22Rv1 (cell line): ENCODE data around the gene MYRFL.
A peak's percentile ranks its signal among the peaks of the same experiment; 100 is the strongest.

Source experiments
- H3K27ac ChIP-seq: fragments of 450-650 bp; 2 replicates; pipeline ENCODE4 v1.5.1; 2017
- ZFX ChIP-seq: fragments of 450-650 bp; IDR thresholded peaks from 2 replicates; pipeline ENCODE4 v1.6.1; 2017; ENCODE audit warnings: antibody characterized with exemption, borderline replicate concordance
- TF ChIP-seq, protein P1 (sequence below): fragments of 450-650 bp; IDR thresholded peaks from 2 replicates; pipeline ENCODE4 v1.5.1; 2017; ENCODE audit warnings: mild to moderate bottlenecking

The MYRFL gene

DNA sequence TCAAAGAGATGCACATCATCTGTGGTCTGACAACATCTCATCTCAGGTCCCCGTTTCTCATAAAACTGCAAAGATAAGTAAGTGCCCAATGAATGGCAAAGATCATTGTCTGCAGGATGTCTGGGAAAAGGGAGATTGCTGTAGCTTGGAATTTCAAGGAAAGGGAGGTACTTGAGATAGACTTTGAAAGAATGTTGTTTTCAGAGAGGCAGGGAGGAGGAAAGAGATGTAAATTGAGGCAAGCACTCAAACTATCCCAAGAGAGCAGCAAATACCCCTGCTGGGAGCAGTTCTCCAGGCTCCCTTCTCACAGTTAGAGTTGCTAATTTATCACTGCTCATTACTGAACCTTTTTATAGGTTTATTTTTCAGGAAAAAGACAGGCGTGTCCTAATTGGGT lies 107.1 kb downstream of the MYRFL start:
- H3K27ac ChIP-seq: peak overlapping the region; percentile 41; the same call in 1 of the 2 replicates
- TF ChIP-seq, protein P1, sequence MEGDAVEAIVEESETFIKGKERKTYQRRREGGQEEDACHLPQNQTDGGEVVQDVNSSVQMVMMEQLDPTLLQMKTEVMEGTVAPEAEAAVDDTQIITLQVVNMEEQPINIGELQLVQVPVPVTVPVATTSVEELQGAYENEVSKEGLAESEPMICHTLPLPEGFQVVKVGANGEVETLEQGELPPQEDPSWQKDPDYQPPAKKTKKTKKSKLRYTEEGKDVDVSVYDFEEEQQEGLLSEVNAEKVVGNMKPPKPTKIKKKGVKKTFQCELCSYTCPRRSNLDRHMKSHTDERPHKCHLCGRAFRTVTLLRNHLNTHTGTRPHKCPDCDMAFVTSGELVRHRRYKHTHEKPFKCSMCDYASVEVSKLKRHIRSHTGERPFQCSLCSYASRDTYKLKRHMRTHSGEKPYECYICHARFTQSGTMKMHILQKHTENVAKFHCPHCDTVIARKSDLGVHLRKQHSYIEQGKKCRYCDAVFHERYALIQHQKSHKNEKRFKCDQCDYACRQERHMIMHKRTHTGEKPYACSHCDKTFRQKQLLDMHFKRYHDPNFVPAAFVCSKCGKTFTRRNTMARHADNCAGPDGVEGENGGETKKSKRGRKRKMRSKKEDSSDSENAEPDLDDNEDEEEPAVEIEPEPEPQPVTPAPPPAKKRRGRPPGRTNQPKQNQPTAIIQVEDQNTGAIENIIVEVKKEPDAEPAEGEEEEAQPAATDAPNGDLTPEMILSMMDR: no peak
- no peak for TF ChIP-seq ZFX

DNA sequence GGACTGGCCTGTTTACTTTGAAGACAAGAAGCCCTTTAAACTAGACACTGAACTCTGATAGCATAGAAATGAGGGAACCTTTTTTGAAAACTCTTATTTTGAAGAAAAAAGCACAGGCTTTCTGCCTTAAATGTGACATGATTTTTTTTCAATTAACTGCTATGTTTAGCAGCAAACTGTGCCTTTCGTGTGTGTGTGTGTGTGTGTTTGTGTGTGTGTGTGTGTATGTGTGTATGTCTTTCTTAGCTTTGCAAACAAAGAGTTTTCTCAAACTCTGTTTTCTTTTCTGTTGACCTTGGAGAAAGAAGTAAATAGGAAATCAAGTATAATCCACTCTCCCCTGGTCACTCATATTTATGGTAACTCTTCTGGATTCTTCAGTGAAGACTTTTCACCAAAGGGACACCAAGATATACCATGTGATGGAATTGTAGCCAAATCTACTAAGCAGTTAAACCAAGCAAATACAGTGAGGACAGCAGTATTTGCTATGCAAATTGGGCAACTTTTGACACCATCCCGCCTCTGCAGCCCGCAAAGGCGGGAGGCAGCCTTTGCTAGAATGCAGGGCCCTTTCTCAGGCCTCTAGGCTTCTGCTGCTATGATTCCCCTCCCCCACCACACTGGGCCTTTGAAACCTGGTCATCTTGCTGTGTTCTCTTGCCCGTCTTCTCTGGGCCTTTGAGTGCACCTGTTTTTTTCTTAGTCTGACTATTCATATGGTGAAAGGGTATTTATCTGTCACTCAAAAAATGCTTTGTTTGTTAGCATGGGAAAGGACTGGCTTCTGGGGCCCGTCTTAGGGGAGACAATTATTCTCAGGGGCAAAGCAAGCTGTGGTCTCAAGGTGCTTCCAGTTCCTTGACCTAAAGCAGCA lies 107.9 kb downstream of the MYRFL start:
- H3K27ac ChIP-seq: peak overlapping the region; percentile 41
- no peak for TF ChIP-seq ZFX
- TF ChIP-seq, protein P1: no peak

DNA sequence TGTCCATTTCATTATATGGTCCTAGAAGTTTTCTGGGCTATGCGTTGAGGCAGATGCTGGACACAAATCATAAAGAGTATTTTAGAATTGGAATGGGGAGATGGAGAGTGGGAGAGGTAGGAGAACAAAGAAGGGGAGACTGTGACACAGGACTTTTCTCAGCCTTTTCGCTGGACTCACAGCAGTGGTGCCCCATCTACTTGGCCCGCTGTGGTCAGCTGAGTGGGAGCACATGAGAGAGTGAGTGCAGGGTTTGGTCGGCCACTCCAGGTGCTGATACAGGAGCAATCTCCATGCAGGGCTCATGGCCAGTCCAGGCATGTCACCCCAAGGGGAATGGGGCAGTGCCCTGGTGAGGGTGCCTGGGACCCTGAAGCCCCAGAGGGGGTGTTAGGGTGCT lies 109.0 kb downstream of the MYRFL start:
- H3K27ac ChIP-seq: no peak overlapping the region
- TF ChIP-seq, protein P1: no peak
- no peak for TF ChIP-seq ZFX

DNA sequence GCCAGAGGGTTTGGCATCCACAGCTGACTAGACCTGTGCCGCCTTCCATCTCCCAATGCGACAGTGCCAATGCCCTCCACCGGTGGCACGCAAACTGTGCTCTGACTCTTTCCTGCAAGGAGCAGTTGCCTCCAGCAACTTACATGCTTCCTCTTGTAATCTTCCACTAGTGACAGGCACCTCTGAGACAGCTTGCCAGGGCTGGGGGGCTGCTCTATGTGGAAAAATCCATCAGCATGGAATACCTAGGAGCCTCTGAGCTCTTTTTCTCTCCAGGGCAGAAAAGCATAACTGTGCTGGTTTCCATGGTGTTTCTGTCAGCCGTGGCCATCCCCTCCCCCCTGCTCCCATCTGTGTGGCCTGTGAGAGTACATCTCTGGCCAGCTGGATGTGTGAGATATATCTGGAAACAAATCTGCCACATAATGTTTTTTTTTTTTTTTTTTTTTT lies 110.6 kb downstream of the MYRFL start:
- no peak overlapping the region for H3K27ac ChIP-seq
- TF ChIP-seq, protein P1: no peak
- no peak for TF ChIP-seq ZFX

DNA sequence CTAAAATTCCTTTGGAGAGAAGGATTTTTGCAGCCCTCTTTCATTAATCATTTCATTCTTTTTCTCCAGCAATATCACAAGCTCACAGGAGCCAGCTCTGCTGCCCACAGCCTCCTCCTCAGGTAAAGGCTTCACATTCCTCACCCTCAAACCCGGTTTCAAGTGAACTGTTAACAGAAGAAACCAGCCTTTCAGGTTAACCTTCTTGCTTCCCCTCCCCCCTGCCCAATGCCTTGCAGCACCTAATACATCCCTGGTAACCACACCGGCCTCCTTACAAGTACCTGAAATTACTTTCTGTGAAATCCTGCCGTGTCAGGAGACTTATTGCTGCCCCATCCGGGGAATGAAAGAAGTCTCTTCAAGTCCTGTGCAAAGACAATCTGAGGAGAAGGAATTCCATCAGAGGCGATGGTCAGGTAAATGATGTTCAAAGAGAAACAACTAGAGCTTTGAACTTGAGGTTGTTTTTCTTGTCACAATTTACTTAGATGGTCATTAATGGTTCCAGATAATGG lies 111.2 kb downstream of the MYRFL start:
- TF ChIP-seq ZFX: no peak
- TF ChIP-seq, protein P1: no peak
- no peak overlapping the region for H3K27ac ChIP-seq

DNA sequence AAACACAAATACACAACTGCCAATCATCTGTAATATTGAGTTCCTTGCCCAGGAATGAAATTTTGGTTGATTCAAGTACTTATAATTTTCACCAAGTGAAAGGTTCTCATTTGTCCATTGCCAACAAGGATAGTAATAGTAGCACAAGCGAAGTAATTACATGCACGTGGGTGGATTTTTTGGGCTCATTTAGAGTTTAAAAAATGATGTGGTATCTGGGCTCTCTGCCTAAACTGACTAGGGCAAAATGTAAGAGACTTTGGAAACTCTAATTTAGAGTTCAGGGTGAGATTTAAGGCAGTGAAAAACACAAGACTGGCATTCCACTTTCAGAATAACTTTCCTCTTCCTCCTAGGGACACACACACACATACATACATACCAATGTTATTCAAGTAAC lies 111.7 kb downstream of the MYRFL start:
- TF ChIP-seq, protein P1: no peak
- no peak for TF ChIP-seq ZFX
- H3K27ac ChIP-seq: no peak overlapping the region

DNA sequence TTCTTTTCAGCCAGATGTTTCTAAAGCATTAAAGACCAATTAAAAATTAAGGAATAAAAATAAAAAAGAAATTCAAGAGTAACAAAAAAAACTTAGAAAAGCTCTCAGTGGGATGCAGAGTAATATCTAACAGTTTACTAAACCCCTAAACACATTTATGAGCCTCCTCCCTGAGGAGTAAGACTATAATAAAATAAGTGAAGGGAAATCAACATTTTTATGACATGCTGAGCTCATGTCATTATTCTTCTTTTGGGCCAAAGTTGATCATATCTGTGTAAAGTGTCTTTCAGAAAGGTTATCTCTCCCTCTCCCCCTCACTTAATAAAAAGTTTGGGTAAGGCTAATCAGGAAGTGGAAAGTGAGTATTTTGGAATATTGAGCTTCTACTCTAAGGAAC lies 122.1 kb downstream of the MYRFL start:
- TF ChIP-seq, protein P1: no peak
- TF ChIP-seq ZFX: no peak
- no peak overlapping the region for H3K27ac ChIP-seq
